HFF-Myc (cell line): ENCODE data around the gene MAP3K3.

ENCODE experiments used
- DNase-seq: peaks from one replicate; pipeline ENCODE4 v3.0.0-alpha.2; 2011; ENCODE audit warnings: low read depth; ENCODE audit errors: extremely low read depth
- H3K4me3 ChIP-seq: replicated peaks from 2 replicates; pipeline ENCODE4 v1.5.1; 2011; ENCODE audit warnings: low read depth, mild to moderate bottlenecking, control low read depth, low read length
- TF ChIP-seq, protein P1 (sequence below): IDR thresholded peaks from 2 replicates; pipeline ENCODE4 v1.5.1; 2012; ENCODE audit warnings: mild to moderate bottlenecking, low read depth, low read length, control low read depth; ENCODE audit errors: missing control alignments

The MAP3K3 gene

DNA sequence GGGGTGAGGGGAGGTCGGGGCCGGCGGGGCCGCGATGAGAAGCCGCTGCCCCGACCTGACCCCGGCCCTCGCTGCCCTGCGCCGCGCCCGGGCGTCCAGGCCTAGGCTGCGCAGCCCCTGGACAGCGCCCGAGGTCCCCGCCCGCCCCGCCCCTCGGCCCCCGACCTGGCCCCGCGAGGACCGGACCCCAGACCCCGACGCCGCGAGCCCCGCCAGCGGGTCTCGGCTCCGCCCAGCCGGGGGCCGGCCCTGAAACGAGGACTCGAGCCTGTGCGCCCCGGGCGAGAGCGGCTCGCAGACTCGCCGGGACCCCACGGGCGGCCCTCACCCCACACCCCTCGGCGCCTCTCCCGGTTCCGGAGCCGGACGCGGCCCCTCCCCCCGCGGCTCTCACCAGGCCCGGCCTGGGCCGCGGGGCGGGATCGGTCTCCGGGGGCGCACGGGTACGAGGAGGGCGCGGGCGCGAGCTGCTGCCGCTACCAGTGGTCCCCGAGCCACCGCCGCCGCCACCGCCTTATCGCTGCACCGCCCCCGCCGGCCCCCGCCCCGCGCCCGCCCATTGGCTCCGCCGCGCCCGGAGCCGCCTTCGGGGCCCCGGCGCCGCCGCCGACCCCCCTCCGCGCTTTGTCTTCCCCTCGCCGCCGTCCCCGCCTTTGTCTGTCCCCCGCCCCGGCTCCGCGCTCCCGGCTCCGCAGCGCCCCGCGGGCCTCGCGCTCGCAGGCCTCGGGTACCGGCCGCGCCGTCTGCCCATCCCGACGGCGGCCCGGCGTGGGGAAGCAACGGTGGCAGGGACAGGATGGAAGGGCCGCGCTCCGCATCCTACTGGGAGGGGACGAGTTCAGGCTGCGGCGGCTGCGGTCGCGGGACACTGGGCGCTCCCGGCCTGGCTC is 77.7 kb downstream of the MAP3K3 start, which contains the start of gene LIMD2:
LIMD2 (minus strand) TSS at position 488 of the 890 bp plus-strand sequence. CDS start 827 bp downstream, outside the sequence.
- DNase-seq, result no peak
- TF ChIP-seq, protein P1, sequence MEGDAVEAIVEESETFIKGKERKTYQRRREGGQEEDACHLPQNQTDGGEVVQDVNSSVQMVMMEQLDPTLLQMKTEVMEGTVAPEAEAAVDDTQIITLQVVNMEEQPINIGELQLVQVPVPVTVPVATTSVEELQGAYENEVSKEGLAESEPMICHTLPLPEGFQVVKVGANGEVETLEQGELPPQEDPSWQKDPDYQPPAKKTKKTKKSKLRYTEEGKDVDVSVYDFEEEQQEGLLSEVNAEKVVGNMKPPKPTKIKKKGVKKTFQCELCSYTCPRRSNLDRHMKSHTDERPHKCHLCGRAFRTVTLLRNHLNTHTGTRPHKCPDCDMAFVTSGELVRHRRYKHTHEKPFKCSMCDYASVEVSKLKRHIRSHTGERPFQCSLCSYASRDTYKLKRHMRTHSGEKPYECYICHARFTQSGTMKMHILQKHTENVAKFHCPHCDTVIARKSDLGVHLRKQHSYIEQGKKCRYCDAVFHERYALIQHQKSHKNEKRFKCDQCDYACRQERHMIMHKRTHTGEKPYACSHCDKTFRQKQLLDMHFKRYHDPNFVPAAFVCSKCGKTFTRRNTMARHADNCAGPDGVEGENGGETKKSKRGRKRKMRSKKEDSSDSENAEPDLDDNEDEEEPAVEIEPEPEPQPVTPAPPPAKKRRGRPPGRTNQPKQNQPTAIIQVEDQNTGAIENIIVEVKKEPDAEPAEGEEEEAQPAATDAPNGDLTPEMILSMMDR, result no peak

DNA sequence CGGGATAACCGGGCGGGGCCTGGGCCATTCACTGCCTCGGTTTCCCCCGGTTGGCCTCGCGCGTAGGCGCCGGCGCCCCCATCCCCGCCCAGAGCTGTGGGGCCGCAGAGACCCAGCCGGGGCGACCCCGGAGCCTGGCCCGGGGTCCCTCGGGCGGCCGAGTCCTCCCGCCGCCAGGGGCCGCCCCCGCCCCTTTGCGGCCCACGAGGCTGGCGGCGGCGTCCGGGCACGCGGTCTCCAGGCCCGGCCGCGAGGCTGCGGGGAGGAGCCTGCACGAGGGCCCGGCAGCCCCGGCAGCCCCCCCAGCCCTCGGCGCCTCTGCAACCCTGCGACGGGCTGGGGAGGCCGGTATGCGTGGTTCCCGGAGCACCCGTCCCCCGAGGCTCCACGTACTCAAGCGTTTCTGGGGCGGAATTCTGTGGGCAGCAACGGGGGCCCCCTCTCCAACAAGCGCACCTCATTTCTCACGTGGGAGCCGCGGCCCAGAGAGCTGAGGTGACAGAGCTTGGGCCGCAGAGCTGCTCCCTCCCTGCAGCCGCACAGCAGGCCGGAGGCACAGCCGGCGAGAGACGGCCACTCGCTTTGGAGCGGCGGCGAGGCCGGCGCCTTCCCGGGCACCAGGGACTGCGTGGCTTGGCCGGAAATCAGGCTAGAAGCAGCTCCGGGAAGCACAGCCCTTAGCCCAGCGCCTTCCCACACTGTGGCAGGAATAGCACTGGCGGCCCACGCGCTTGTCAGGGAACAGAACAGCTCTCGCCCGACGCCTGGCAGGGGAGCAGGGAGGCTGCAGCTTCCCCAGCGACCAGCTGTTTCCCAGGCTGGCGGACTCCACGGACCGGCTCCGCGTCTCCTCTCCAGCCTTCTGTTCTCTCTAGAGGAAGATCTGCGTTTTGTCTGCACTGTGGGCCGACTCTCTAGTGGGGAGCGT is 78.6 kb downstream of the MAP3K3 start:
- no peak for DNase-seq
- TF ChIP-seq, protein P1, result no peak
- peak overlapping the region; percentile 42 for H3K4me3 ChIP-seq

More for the DNA sequence above, 77.7 kb downstream of the MAP3K3 start, which contains the start of gene LIMD2:
- H3K4me3 ChIP-seq, result peak within 1 kb of the TSS; percentile 42

DNA sequence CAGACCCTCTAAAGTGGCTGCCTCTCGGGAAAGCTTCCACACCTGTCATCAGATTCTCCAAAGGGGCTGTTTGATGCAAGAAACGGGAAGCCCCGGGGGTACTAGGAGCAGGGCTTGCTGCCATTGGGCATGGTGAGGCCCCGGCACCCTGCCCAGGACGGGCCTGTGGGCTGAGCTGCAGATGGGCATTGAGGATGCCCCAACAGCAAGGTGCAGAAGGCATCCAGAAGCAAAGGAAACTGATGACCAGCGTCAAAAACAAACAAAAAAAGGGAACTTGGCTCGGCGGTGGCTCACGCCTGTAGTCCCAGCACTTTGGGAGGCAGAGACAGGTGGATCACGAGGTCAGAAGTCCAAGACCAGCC is 79.2 kb downstream of the MAP3K3 start:
- peak overlapping the region; percentile 35 for H3K4me3 ChIP-seq
- TF ChIP-seq, protein P1, result no peak
- DNase-seq, result no peak

DNA sequence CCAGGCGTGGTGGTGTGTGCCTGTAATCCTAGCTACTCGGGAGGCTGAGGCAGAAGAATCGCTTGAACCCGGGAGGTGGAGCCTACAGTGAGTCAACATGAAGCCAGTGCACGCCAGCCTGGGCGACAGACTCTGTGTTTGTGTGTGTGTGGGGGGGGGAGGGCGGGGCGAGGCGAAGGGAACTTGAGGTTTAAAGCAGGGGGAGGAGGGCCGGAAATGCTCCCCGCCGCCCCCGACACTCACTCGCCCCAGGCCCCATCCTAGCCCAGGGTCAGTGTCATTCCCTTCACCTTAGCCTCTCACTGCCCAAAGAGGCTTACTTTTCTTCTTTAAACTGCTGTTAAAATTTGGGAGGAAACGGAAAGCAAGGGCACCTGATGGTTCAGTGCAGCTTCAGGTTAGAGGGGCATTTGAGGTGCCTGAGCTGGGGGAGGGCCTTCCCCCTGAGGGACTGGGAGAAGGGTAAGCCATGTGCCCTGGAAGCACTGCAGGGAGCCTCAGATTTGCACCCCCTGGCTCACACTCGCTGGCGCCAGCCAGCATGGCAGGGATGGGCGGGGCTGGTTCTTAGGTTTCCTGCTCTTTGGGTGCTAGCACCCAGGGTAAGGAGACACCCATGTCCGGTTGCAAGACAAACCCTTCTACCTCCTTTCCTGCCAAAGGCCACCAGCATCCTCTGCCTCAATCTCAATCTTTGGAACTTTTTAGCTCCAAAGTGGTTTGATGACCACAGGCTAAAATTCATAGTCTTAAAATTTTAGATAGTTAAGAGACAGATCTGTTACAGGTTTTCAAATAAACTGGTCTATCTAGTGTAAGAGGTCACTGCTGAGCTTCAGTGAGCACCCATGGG is 79.9 kb downstream of the MAP3K3 start:
- H3K4me3 ChIP-seq, result no peak overlapping the region
- DNase-seq, result no peak
- TF ChIP-seq, protein P1, result no peak

DNA sequence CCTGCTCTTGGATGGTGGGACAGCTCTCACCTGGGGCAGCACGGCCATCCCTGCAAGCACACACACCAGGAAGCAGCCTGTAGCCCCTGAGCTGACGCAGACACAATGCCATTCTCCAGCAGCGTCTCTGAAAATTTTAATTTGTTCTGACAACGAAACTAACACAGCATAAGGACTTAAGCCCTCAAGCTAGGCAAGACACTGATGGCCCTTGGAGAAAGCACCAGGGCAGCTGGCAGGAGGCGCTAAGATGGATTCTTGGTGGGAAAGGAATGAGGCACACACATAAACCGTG is 80.5 kb downstream of the MAP3K3 start:
- TF ChIP-seq, protein P1, result no peak
- no peak overlapping the region for H3K4me3 ChIP-seq
- DNase-seq, result no peak

DNA sequence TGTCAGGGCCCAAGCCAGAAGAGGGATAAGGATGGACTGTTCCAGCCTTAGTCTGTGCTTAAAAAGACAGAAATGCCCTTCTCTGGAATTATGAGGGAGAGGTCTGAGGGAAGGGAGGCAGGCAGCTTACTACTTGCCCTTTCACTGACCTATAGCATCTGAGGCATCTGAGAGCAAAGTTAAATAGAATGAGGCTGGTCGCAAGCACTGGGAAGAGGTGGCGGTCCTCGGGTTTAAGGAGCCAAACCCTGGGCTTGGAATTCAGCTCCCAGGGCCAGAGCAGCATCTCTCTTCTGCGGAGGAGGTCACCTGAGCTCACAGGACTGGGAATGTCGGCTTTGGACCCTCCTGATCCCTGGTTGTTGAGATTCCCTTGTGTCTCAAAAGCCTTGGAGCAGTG is 80.8 kb downstream of the MAP3K3 start:
- TF ChIP-seq, protein P1, result no peak
- no peak overlapping the region for H3K4me3 ChIP-seq
- DNase-seq, result no peak
